ENCODE measurements around the gene ARID5A. TPM values are rescaled to one million over a fixed set of nuclear protein-coding genes. Genes with fewer than 3 reads are reported as not detected.

ARID5A gene
- total RNA-seq, 2 experiments from 2014 or later = 57.9 to 70.5 TPM

- DNase-seq (no peak), ATAC-seq (no peak)
- peaks cover 2% of the 10 kb centered on the region for H3K27me3 Mint-ChIP-seq
- no peaks in the 10 kb centered on the region for H3K9me3 Mint-ChIP-seq (ENCODE audit: low read depth)
- H3K4me1 Mint-ChIP-seq = no peaks in the 10 kb centered on the region
- no peak overlapping the region for H3K27ac Mint-ChIP-seq
- H3K36me3 Mint-ChIP-seq = no peaks in the 10 kb centered on the region
- CTCF ChIA-PET = no interaction called here
- no peak overlapping the region for H3K4me3 Mint-ChIP-seq
Measured at GRCh38 chr2:96574364-96574763, 37.8 kb downstream of the ARID5A start.

DNA sequence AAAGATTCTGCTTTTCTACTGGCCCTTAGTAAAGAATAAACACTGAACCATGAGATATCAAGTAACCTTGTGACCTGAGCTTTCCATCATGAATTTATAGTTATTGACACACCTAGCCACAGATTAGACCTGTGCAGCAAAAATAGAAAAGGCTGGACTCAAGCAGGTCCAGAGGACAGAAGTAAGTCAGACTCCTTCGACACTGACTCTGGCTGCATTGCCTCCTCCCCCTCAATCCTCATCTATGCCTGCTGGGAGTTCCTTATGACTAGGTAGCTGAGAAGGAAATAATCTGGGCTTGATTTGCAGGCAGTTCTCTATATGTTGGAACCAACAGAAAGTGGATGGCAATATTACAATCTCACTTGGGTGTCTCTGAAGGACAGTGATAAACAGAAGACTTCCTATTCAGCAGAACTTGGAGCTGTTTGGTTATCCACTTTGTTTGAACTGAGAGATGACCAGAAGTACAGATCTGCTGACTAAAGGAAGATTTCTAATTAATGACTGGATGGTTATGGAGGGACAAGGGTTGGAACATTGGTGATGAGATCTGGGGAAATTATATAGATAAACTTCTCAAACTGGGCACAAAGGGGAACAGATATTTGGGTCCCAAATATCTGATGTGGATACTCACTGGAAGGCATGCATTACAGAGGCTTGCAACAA, 39.4 kb downstream of the ARID5A start:
- H3K36me3 Mint-ChIP-seq = no peaks in the 10 kb centered on the region
- no peak overlapping the region for H3K4me3 Mint-ChIP-seq
- H3K9me3 Mint-ChIP-seq (ENCODE audit: low read depth) = no peaks in the 10 kb centered on the region
- H3K27me3 Mint-ChIP-seq = no peaks in the 10 kb centered on the region
- no peak for ATAC-seq
- no peaks in the 10 kb centered on the region for H3K4me1 Mint-ChIP-seq
- no peak for DNase-seq
- CTCF ChIA-PET = no interaction called here
- no peak overlapping the region for H3K27ac Mint-ChIP-seq

GRCh38 chr2:96577501-96577900, 40.9 kb downstream of the ARID5A start:
- CTCF ChIA-PET = interaction anchor here (1.3 kb wide), 1 partner anchor 23 kb away, joined by 3 read pairs; no protein-coding TSS in a partner anchor
- no peak overlapping the region for H3K4me3 Mint-ChIP-seq
- no peaks in the 10 kb centered on the region for H3K9me3 Mint-ChIP-seq (ENCODE audit: low read depth)
- no peaks in the 10 kb centered on the region for H3K27me3 Mint-ChIP-seq
- ATAC-seq (no peak), DNase-seq (no peak)
- H3K36me3 Mint-ChIP-seq = no peaks in the 10 kb centered on the region
- no peak overlapping the region for H3K27ac Mint-ChIP-seq
- H3K4me1 Mint-ChIP-seq = no peaks in the 10 kb centered on the region

- H3K4me1 Mint-ChIP-seq = no peaks in the 10 kb centered on the region
Measured at GRCh38 chr2:96578731-96579130, 42.2 kb downstream of the ARID5A start.

GRCh38 chr2:96579422-96579821, 42.9 kb downstream of the ARID5A start:
- no peak overlapping the region for H3K27ac Mint-ChIP-seq
- no peaks in the 10 kb centered on the region for H3K4me1 Mint-ChIP-seq
- H3K27me3 Mint-ChIP-seq = no peaks in the 10 kb centered on the region
- CTCF ChIA-PET = interaction anchor here (1.7 kb wide), 1 partner anchor 25 kb away, joined by 10 read pairs; no protein-coding TSS in a partner anchor
- ATAC-seq (no peak), DNase-seq (no peak)
- H3K4me3 Mint-ChIP-seq = no peak overlapping the region
- no peaks in the 10 kb centered on the region for H3K9me3 Mint-ChIP-seq (ENCODE audit: low read depth)
- H3K36me3 Mint-ChIP-seq = peaks cover under 1% of the 10 kb centered on the region

More at GRCh38 chr2:96578731-96579130, 42.2 kb downstream of the ARID5A start:
- Mint-ChIP-seq H3K27me3 (no peaks in the 10 kb centered on the region), H3K4me3 (no peak overlapping the region), H3K27ac (no peak overlapping the region), H3K9me3 (ENCODE audit: low read depth) (no peaks in the 10 kb centered on the region), H3K36me3 (no peaks in the 10 kb centered on the region)
- DNase-seq (no peak), ATAC-seq (no peak)
- CTCF ChIA-PET = interaction anchor here (1.7 kb wide), 1 partner anchor 24 kb away, joined by 10 read pairs; no protein-coding TSS in a partner anchor

- DNase-seq = no peak
- Mint-ChIP-seq H3K4me1 (no peaks in the 10 kb centered on the region), H3K4me3 (no peak overlapping the region), H3K36me3 (peaks cover 13% of the 10 kb centered on the region), H3K9me3 (ENCODE audit: low read depth) (no peaks in the 10 kb centered on the region), H3K27me3 (no peaks in the 10 kb centered on the region), H3K27ac (no peak overlapping the region)
- ATAC-seq = no peak
- CTCF ChIA-PET = interaction anchor here (1.0 kb wide), 1 partner anchor 26 kb away, joined by 4 read pairs; no protein-coding TSS in a partner anchor
Measured at GRCh38 chr2:96580771-96581170, 44.2 kb downstream of the ARID5A start.

DNA sequence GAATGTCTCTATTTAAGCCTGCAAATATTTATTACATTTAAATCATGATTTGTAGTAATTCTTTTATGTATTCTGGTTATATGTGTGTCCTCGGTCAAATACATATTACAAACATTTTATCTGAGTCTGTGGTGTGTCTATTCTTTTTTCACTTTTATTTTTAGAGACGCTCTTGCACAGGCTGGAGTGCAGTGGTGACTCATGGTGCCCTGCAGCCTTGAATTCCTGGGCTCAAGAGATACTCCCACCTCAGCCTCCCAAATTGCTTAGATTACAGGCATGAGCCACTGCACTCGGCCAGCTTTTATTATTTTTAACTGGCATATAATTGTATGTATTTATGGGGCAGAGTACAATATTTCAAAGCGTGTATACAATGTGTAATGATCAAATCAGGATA, 47.5 kb downstream of the ARID5A start:
- Mint-ChIP-seq H3K9me3 (ENCODE audit: low read depth) (no peaks in the 10 kb centered on the region), H3K36me3 (peaks cover 32% of the 10 kb centered on the region), H3K27ac (no peak overlapping the region), H3K4me3 (no peak overlapping the region), H3K27me3 (no peaks in the 10 kb centered on the region), H3K4me1 (peaks cover 13% of the 10 kb centered on the region)
- CTCF ChIA-PET = no interaction called here
- ATAC-seq (no peak), DNase-seq (no peak)

- H3K27ac Mint-ChIP-seq = no peak overlapping the region
Measured at GRCh38 chr2:96587843-96588242, 51.3 kb downstream of the ARID5A start.

GRCh38 chr2:96591054-96591453, 54.5 kb downstream of the ARID5A start:
- no peaks in the 10 kb centered on the region for H3K27me3 Mint-ChIP-seq
- no peak overlapping the region for H3K4me3 Mint-ChIP-seq
- ATAC-seq (no peak), DNase-seq (no peak)
- H3K27ac Mint-ChIP-seq = peak overlapping the region; percentile 12
- H3K4me1 Mint-ChIP-seq = peaks cover 61% of the 10 kb centered on the region
- H3K9me3 Mint-ChIP-seq (ENCODE audit: low read depth) = no peaks in the 10 kb centered on the region
- H3K36me3 Mint-ChIP-seq = peaks cover 69% of the 10 kb centered on the region
- CTCF ChIA-PET = no interaction called here

More at GRCh38 chr2:96587843-96588242, 51.3 kb downstream of the ARID5A start:
- H3K9me3 Mint-ChIP-seq (ENCODE audit: low read depth) = no peaks in the 10 kb centered on the region
- no peak for DNase-seq
- peaks cover 55% of the 10 kb centered on the region for H3K36me3 Mint-ChIP-seq
- H3K4me3 Mint-ChIP-seq = no peak overlapping the region
- no peak for ATAC-seq
- peaks cover 29% of the 10 kb centered on the region for H3K4me1 Mint-ChIP-seq
- CTCF ChIA-PET = no interaction called here
- no peaks in the 10 kb centered on the region for H3K27me3 Mint-ChIP-seq

DNA sequence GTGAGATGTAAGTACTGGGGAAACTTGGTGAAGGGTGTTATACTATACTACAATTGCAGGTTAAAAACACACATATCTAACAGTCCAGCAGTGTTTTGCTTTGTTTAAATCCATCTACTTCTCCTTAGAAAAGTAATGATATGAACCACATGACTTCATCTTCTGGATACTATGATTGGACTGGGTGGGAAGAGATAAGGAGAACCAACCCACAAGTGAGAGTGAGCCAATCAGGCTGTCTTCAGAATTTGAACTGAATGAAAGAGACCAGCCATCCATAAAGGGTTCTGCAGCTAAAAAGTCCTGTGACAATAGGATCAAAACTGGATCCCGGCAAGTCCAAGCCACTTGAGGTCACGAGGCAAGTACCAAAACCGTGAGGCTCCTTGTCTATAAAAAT, 54.9 kb downstream of the ARID5A start:
- ATAC-seq = no peak
- Mint-ChIP-seq H3K4me3 (no peak overlapping the region), H3K4me1 (peaks cover 61% of the 10 kb centered on the region), H3K27me3 (no peaks in the 10 kb centered on the region), H3K27ac (no peak overlapping the region), H3K9me3 (ENCODE audit: low read depth) (no peaks in the 10 kb centered on the region), H3K36me3 (peaks cover 69% of the 10 kb centered on the region)
- no peak for DNase-seq
- CTCF ChIA-PET = interaction anchor here (0.7 kb wide), 1 partner anchor 11 kb away, joined by 3 read pairs; no protein-coding TSS in a partner anchor

GRCh38 chr2:96594282-96594681, 57.7 kb downstream of the ARID5A start:
- Mint-ChIP-seq H3K4me3 (peak overlapping the region; percentile 15), H3K36me3 (peaks cover 73% of the 10 kb centered on the region), H3K27ac (peak overlapping the region; percentile 94), H3K27me3 (no peaks in the 10 kb centered on the region), H3K9me3 (ENCODE audit: low read depth) (no peaks in the 10 kb centered on the region), H3K4me1 (peaks cover 65% of the 10 kb centered on the region)
- ATAC-seq = peak; percentile 50
- DNase-seq = no peak
- CTCF ChIA-PET = interaction anchor here (0.9 to 4.0 kb wide), 13 partner anchors 10 to 518 kb away, joined by 3 to 24 read pairs (median 4); partner anchors contain the start of genes ARID5A and CNNM4

- Mint-ChIP-seq H3K4me3 (peak overlapping the region; percentile 15), H3K9me3 (ENCODE audit: low read depth) (no peaks in the 10 kb centered on the region), H3K27ac (peak overlapping the region; percentile 94), H3K36me3 (peaks cover 72% of the 10 kb centered on the region), H3K4me1 (peaks cover 63% of the 10 kb centered on the region), H3K27me3 (no peaks in the 10 kb centered on the region)
- CTCF ChIA-PET = interaction anchor here (0.9 to 4.0 kb wide), 12 partner anchors 9 to 518 kb away, joined by 3 to 24 read pairs (median 4); partner anchors contain the start of genes ARID5A and CNNM4
- ATAC-seq (peak; percentile 92), DNase-seq (peak; percentile 74)
Measured at GRCh38 chr2:96594691-96595152, 58.2 kb downstream of the ARID5A start.

DNA sequence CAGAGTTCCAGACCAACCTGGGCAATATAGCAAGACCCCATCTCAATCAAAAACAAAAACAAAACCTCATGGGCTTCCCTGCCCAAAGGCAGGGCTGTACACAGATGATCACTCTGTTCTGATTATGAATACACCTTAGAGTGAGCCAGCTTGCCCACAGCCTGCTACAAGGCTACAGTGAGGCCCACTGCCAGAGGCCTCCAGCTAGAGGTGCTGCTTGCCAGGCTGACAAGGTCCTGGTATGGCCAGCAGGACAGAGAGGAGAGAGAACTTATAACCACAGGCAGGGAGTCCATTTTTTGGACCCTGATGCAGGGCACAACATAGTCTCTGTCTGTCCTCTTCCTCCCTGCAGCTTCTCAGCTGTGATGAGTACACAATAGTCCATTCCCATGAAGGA, 60.0 kb downstream of the ARID5A start:
- no peak for ATAC-seq
- Mint-ChIP-seq H3K27ac (no peak overlapping the region), H3K4me1 (peaks cover 73% of the 10 kb centered on the region), H3K9me3 (ENCODE audit: low read depth) (no peaks in the 10 kb centered on the region), H3K27me3 (no peaks in the 10 kb centered on the region), H3K4me3 (no peak overlapping the region), H3K36me3 (peaks cover 79% of the 10 kb centered on the region)
- no peak for DNase-seq
- CTCF ChIA-PET = interaction anchor here (2.0 to 4.0 kb wide), 2 partner anchors 43 to 165 kb away, joined by 9 to 24 read pairs; partner anchors contain the start of gene CNNM4

GRCh38 chr2:96599941-96600340, 63.4 kb downstream of the ARID5A start:
- Mint-ChIP-seq H3K27ac (peak overlapping the region; percentile 42), H3K4me1 (peaks cover 55% of the 10 kb centered on the region), H3K4me3 (no peak overlapping the region), H3K27me3 (no peaks in the 10 kb centered on the region), H3K9me3 (ENCODE audit: low read depth) (no peaks in the 10 kb centered on the region), H3K36me3 (peaks cover 69% of the 10 kb centered on the region)
- DNase-seq (no peak), ATAC-seq (no peak)
- CTCF ChIA-PET = interaction anchor here (1.0 to 1.6 kb wide), 4 partner anchors 19 to 201 kb away, joined by 3 read pairs; no protein-coding TSS in a partner anchor
